HG03175 (cell line): ENCODE data around the gene RFX6.

Experiments used
- ATAC-seq: cut with Tn5 transposase; IDR thresholded peaks from one replicate; pipeline ENCODE4 v1.9.1; 2021; ENCODE audit warnings: mild to moderate bottlenecking, moderate library complexity; ENCODE audit not compliant: unreplicated experiment

The RFX6 gene

DNA sequence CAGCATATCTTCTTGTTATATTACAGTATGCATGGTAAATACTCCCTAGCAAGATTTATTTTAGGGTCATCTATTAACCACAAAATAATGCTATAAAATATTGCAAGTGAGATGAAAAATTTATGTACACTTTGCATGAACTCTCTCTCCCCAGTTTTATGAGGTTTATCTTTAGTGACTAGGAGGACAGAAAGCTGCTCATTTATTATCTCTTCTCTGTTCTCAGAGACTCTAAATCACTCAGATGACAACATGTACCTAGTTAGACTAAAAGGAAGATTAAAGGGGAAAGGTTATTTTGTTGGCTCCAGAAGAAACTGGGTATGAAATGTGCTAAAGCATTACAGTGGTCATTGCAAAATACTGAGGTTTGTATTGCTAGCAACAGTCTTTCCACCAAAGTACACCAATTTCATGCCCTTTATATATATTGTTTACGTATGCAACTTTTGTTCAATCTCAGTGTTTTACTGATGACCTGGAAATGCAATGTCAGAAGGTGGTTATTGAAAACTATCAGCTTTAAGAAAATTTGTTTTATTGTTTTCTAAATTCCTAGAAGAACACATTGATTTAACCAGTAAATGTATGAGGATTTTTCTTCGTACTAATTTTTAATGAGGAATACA is 11.8 kb downstream of the RFX6 start:
- no peak for ATAC-seq

DNA sequence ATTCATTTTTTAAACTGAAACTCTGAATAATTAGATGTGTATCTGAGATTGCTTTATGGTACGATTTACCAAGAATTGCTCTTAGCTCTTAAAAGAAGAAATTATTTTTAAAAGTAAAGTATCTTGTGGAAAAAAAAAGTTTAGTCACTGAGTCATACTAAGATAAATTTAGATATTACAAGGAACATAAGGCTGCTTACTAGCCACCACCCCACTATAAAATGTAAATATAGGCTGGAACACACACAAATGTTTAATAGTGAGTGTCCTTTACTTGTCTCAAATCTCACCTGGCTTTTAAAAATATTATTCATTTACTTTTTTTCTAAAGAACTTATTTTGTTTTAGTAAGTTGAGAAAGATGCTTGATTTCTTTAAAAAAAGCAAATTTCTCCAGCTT is 17.6 kb downstream of the RFX6 start:
- no peak for ATAC-seq

DNA sequence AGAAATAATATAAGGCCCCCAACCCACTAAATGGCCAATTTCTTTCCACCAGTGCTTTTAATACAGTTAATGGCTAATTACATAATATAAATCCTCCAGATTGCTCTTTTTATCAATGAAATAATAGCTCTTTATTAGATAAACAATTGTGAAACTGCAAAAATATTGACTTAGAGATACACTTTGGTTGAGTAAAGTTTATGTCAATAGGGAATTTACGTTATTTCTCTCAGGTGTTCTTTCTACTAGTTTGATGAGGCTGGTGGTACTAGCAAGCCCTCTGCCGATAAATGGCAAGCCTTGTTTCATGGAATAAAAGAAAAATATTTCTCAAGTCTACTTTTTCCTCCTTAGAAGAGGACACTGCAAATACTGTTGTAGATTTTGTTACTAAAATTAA is 18.9 kb downstream of the RFX6 start:
- ATAC-seq, result no peak

DNA sequence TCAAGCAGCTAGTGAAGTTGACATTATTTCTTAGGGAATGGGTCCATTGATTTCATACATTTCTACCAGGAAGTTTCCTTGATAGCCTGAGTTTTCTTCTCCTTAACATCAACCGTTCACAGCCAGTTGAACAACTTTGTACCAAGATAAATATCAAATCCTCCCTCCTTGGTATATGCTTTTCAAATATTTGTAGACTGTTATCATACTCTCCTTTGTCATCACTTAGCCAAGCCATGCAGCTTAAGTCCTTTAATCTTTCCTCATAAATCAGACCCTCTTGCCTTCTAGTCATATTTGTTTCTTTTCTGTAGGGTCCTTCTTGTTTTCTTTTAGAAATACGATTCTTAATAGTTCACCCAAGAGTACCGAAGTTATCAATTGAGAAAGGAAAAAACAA is 25.6 kb downstream of the RFX6 start:
- ATAC-seq, result no peak

DNA sequence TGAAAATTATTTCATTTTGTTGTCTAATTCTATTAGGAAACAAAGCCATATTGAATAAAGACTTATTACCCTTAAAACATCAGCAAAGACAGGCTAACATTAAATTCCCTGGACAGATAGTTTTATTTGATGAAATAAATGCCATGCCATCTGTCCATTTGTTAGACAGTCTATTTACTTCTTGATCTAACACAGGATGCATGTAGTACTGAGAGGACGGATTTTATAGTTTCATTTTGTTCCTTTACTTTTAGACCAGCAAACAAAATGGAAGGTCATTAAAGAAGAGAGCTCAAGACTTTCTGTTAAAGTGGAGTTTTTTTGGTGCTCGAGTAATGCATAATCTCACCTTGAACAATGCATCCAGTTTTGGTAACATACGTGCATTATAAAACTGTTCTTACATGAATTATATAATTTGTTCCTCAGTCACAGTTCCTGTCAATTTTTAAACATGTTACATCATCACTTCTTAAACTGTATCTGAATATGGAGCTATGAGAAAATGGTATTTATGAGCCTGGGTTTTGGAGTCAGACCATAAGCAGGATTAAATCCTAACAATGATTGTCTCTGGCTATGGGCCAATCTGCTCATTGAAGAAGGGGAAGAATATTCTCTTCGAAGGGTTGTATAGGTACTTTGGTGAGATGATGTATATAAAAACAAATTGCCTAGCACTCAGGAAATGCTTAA is 46.0 kb downstream of the RFX6 start:
- ATAC-seq, result no peak

DNA sequence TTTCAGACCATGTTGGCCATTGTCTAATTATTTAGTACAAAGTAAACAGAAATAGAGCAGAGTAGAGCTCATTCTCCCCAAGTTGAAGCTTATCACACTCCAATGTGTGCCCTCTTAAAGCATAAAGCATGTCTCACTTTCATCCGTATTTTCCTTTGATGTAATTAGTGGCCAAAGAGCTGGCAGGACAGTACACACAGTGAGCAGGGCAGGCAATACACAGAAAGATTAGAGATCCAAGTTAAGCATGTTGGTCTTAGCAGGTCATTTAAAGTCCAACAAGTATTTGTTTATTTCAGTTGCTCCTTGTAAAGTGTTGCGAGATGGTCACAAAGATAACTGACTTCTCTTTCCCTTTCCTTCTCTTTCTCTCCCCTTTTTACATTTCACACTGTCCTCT is 47.2 kb downstream of the RFX6 start:
- ATAC-seq, result no peak

DNA sequence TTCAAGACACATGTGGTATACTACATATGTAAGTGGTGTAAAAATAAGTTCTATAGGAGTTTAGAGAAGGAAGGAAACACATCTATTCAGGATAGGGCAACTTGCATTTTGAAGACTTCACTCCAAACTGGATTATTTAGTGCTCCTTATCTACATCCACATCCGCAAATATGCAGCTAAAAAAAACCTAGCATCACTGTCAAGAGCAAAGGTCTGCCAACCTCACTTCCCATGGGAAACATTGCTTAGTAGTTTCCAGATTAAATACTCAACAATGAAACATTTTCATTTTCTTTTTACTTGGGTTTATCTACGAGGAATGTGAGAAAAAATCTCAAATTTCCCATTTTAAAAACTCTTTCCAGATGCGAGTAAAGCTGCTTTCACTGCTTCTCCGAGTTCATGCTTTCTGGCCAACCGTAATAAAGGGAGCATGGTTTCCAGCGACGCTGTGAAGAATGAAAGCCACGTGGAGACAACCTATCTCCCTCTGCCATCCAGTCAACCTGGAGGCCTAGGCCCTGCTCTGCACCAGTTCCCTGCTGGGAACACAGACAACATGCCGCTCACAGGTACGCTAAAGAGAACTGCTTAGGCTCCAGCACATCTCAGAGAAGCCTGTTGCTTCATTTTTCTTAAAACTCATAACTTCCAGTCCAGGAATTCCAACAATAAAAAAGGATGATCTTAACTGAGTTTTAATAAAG is 48.2 kb downstream of the RFX6 start:
- ATAC-seq, result no peak

DNA sequence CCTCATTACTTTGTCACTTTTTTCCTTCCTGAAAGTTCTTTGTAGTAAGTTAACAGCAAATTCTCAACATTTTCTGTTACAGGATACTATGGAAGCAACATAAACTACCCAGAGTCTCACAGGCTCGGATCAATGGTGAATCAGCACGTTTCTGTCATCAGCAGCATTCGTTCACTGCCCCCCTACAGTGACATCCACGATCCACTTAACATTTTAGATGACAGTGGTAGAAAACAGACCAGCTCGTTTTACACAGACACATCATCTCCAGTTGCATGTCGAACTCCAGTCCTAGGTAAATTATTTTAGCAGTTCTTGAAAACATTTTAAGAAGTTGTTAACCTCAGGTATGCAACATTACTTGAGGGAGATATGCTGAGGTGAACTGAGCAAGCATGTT is 51.6 kb downstream of the RFX6 start:
- no peak for ATAC-seq

DNA sequence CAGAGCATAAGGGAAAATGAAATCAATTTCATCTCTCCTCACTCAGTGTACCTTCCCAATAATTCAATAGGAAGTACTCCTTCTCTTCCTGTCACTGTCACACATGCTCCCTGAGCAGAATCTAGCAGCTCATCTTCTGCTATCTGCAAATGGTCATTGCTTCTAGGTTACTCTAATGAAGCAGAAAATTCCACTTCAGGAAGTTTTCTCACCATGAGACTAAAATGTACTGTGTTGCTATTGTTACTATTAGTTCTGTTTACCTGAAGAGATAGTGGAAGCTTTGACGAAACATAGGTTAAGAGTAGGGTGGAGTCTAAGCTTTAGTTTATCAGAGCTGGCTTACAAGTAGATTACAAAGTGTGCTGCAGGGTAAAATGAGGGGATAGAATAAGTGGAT is 52.8 kb downstream of the RFX6 start:
- no peak for ATAC-seq

DNA sequence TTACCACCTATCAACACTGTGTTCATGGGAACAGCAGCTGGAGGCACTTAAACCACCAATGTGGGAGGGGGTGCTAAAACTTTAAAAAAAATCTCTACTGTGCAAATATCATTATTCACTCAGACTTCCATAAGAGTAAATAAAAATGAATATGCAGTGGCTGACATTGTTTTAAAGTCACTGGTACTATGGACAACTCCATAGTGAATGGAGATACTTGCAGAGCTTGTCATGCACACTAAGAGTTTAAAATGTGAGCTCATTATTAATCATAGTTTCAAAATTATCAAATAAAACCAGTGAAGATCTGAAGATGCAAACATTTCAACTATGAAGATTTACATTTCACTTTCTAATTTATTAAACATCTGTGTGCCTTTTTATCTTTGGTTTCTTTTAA is 54.4 kb downstream of the RFX6 start:
- no peak for ATAC-seq

DNA sequence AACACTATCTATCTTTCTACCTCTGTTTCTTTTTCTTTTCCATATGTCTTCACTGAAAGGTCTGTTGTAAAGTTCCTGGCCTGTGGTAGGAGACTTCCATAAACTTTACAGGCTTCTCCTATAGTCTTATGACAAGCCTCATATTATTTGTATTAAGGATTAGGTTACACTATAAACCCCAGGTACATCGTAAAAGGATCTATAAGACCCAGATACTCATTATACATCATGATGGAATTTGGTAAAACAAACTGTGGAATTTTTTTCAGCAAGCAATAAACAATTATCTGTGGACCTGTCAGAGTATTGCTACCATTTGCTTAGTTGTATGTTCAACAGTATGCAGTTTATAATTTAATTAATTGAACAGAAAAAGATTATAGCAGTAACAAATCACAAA is 55.5 kb downstream of the RFX6 start:
- no peak for ATAC-seq

DNA sequence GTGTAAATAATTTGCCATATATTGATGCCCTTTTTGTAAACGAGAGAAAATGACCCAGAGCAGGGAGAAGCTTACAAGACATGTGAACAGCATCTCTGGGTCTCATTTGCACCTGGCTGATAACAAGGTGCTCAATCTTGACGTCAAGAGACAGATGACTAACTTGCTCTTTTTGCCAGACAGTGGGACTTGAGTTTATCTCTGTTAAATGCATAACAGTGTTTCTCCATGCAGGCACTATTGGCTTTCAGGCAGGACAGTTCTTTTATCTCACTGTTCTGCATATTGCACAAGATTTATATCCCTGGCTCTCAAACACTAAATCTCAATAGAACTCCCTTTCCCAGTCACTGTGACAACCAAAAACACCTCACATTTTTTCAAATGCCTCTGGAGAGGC is 56.4 kb downstream of the RFX6 start:
- ATAC-seq, result no peak

DNA sequence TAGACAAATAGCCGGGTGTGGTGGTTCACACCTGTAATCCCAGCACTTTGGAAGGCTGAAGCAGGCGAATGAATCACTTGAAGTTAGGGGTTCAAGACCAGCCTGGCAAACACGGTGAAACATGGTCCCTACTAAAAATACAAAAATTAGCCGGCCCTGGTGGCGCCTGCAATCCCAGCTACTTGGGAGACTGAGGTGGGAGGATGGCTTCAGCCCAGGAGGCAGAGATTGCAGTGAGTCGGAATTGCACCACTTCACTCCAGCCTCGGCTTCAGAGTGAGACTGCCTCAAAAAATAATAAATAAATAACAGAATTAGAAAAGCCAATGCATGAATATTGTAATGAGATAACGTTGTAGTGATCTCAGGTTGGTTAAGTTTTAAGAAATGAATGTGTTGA is 61.3 kb downstream of the RFX6 start:
- ATAC-seq, result no peak

DNA sequence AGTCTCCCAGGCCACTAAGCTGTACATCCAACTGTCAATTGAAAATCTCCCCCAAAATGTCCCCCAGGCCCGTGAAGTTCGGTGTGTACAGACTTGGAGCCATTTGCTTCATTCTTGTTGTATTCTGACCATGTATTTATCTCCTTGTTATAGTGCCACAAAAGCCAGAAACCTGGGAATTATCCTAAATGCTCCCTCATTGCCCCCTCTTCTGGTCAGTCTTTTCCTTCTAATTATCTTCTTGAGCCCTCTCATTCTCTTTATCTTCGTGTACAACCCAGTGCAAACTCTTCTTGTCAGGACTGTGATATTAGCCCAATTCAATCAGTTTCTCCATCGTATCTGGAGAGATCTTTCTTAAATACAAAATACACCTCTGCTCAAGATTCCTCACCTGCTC is 64.7 kb downstream of the RFX6 start:
- ATAC-seq, result no peak

DNA sequence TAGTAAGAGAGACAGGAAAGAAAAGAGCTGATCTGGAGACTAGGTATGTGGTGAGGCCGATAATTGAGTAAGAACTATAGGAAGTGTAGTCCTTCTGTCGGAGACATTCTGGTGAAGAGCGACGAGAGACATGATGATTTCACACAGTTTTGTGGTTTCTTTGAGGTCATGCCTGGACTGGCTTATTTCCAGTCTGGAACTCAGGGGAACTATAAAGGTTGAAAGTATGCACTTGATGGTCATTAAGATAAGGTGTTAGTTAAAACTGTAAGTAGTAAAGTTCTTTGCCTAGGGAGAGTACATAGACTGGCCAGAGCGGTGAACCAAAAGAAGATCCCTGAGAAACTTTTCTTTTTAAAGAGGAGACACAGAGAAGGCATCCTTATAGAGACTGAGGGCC is 68.8 kb downstream of the RFX6 start:
- ATAC-seq, result no peak

DNA sequence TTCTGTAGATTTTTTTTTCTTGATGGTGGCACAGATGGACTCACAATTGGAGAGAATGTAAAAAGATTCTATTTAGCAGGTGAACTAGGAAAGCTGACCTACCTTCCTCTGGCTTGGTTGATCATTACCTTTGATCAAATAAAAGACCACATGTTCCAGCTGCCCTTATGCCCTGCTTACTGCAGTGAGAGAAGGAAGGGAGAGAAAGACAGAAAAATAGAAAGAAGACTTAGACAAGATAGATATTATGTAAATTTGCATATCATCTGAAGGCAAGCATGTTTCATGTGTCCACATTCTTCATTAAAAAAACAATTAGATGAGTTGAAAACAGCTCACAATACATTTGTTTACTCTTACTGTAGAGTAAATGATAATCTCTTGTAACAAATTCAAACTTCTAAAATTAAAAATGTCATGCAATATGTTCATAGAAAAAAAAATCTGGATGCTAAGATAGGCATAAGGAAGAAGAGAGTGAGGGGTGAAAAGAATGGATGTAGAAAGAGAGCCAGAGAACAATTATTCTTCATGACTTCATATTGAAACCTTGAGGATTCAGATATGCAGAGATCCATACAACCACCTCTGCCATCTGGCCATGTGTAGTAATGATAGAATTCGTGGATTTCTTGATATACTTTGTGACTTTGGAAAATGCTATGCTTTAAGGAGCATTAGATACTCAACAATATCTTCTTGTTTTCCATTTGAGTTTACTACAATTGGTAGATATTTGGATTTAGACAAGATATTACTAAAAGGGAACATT is 71.7 kb downstream of the RFX6 start:
- ATAC-seq, result no peak

DNA sequence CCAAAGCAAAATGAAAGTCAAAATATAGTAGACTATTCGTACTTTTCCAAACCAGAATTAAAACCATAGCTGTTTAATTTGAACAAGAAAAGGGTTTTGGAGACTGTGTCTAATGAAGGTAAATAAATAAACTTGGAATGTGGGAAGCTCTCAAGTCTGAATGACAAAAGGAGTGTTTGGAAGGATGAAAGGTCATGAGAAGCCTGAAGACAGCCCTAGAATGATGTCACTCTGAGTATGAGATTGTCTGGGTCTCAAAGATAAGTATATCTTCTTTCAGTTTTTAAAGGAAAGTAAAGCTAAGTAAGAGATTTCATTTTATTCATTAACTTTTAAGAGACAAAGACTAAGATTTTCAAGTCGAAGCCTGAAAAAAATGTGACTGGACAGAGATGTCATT is 72.9 kb downstream of the RFX6 start:
- no peak for ATAC-seq

DNA sequence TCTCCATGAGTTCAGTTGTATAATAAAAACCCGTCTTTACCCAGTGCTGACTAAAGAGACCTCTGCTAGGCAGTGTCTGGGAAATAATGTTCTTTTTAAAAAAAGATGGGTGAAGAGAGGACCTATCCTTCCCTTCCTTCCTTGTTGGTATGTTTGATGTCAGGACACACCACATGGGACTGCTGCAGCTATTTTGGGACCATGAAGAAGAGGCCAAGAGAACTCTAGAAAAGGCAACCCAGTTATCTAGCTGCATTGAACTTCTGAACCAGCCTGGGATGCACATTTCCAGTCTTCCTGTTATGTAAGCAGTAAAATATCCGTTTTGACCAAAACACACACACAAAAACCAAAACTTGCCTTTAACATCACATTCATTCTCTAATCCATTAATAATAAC is 77.3 kb downstream of the RFX6 start:
- ATAC-seq, result no peak

DNA sequence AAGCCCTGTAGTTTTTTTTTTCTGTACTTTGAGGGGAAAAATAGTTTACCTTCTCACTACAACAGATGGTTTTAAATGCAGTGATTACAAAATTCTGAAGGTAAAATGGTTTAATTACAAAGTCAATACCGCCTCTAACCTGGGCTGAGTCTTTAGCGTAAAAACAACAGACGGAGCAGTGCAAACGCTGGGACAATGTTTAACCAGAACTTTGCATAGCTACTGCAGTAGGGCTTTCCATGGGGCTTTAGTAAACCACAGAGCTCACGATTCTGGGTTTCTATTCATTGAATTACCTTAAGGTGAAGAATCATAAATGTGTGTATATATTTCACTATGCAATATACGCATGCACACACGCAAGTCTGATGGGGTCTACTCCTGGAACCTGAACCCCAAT is 77.9 kb downstream of the RFX6 start:
- ATAC-seq, result no peak

DNA sequence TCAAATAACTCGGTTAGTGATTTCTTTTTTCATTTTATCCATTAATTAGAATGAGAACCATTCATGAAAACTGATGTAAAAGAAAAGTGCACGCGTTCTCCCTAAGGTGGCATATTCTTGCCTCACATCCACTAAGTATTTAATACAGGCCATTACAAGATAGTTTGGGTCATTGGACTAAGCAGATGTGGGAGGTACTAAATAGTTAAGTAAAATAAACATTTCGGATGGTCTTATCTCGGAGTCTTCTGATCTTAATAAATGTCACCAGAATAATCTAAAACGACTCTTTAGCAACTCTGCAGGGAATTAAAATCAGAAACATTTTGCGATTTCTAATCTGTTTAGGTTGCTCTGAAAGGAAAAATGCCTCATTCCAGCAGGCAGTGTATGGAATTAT is 78.7 kb downstream of the RFX6 start:
- no peak for ATAC-seq

DNA sequence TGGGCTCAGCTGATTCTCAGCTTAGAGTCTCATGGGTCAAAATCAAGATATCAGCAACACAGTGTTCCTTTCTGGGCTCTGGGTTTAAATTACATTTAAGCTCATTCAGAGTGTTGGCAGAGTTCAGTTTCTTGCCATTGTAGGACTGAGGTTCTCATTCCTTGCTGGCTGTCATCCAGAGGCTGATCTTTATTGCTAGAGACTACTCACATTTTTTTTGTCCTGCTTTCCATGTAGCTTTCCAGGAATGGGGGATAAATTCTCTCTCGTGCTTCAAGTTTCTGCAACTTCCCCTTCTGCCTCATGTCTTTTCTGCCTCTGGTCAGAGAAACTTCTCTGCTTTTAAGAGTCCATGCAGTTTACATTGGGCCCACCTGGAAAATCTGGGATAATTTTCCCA is 86.9 kb downstream of the RFX6 start:
- ATAC-seq, result no peak
